HEK293T (cell line): Measurements from ENCODE around the gene UBAP2L.
"Not testable (repeated sequence)": the region's sequence is repeated elsewhere in the genome, so short reads cannot be mapped to it uniquely, and the experiment has no call there.

Experiments used
- CTCF ChIA-PET: fragments of 350-600 bp; formaldehyde crosslinking; extraction: SDS; loops from one replicate; lab custom pipeline; 2021; ENCODE audit warnings: antibody characterized with exemption, inconsistent platforms; lab: Yijun Ruan, JAX
- POLR2A ChIA-PET: fragments of 350-600 bp; formaldehyde crosslinking; extraction: SDS; loops from one replicate; lab custom pipeline; 2020; ENCODE audit warnings: antibody characterized with exemption, inconsistent platforms; lab: Yijun Ruan, JAX
- DNase-seq: peaks from one replicate; pipeline ENCODE4 v3.0.0; 2012; ENCODE audit warnings: mixed read lengths; ENCODE audit errors: extremely low spot score
- ARNT ChIP-seq: fragments of 450-650 bp; IDR thresholded peaks from 2 replicates; pipeline ENCODE4 v1.6.1; 2017; ENCODE audit warnings: mild to moderate bottlenecking
- BHLHE40 ChIP-seq: fragments of 450-650 bp; IDR thresholded peaks from 2 replicates; pipeline ENCODE4 v1.6.1; 2016; ENCODE audit warnings: mild to moderate bottlenecking, moderate library complexity, borderline replicate concordance
- CTBP1 ChIP-seq: fragments of 450-650 bp; IDR thresholded peaks from 2 replicates; pipeline ENCODE4 v1.6.1; 2016; ENCODE audit warnings: borderline replicate concordance
- ELF4 ChIP-seq: fragments of 450-650 bp; IDR thresholded peaks from 2 replicates; pipeline ENCODE4 v1.6.1; 2017; ENCODE audit warnings: antibody characterized with exemption
- FOXA1 ChIP-seq: fragments of 450-650 bp; IDR thresholded peaks from 2 replicates; pipeline ENCODE4 v1.6.1; 2016; ENCODE audit warnings: mild to moderate bottlenecking
- FOXK2 ChIP-seq: fragments of 450-650 bp; IDR thresholded peaks from 2 replicates; pipeline ENCODE4 v1.6.1; 2016; ENCODE audit warnings: mild to moderate bottlenecking
- FOXM1 ChIP-seq: fragments of 450-650 bp; IDR thresholded peaks from 2 replicates; pipeline ENCODE4 v1.6.1; 2017; ENCODE audit warnings: mild to moderate bottlenecking, borderline replicate concordance
- HDGF ChIP-seq: fragments of 450-650 bp; IDR thresholded peaks from 2 replicates; pipeline ENCODE4 v1.6.1; 2017; ENCODE audit warnings: antibody characterized with exemption, borderline replicate concordance
- L3MBTL2 ChIP-seq: fragments of 450-650 bp; conservative IDR thresholded peaks from 2 replicates; pipeline ENCODE4 v1.6.1; 2016; ENCODE audit warnings: mild to moderate bottlenecking
- LEF1 ChIP-seq: fragments of 450-650 bp; IDR thresholded peaks from 2 replicates; pipeline ENCODE4 v1.6.1; 2017; ENCODE audit warnings: mild to moderate bottlenecking, borderline replicate concordance
- NFRKB ChIP-seq: fragments of 450-650 bp; IDR thresholded peaks from 2 replicates; pipeline ENCODE4 v1.6.1; 2016; ENCODE audit warnings: mild to moderate bottlenecking, moderate library complexity
- PKNOX1 ChIP-seq: fragments of 450-650 bp; IDR thresholded peaks from 2 replicates; pipeline ENCODE4 v1.6.1; 2016
- SP1 ChIP-seq: fragments of 450-650 bp; IDR thresholded peaks from 2 replicates; pipeline ENCODE4 v1.6.1; 2017
- SUZ12 ChIP-seq: fragments of 450-650 bp; IDR thresholded peaks from 2 replicates; pipeline ENCODE4 v1.6.1; 2016; ENCODE audit warnings: mild to moderate bottlenecking
- TARDBP ChIP-seq: fragments of 450-650 bp; IDR thresholded peaks from 2 replicates; pipeline ENCODE4 v1.6.1; 2016
- ZNF384 ChIP-seq: fragments of 450-650 bp; IDR thresholded peaks from 2 replicates; pipeline ENCODE4 v1.6.1; 2016

Gene UBAP2L

GRCh38 chr1:154288661-154289060 lies 67.9 kb downstream of the UBAP2L start:
- TF ChIP-seq L3MBTL2: no peak
- TF ChIP-seq HDGF: no peak
- TF ChIP-seq PKNOX1: no peak
- no peak for TF ChIP-seq SUZ12
- TF ChIP-seq CTBP1: no peak
- TF ChIP-seq ELF4: no peak
- no peak for TF ChIP-seq FOXM1
- no peak for TF ChIP-seq FOXA1
- no peak for TF ChIP-seq ARNT
- TF ChIP-seq ZNF384: no peak
- no peak for TF ChIP-seq NFRKB
- TF ChIP-seq SP1: no peak
- TF ChIP-seq TARDBP: no peak
- no peak for TF ChIP-seq FOXK2
- no peak for TF ChIP-seq LEF1
- TF ChIP-seq BHLHE40: no peak

GRCh38 chr1:154290921-154291320 lies 70.2 kb downstream of the UBAP2L start:
- POLR2A ChIA-PET: no interaction called here
- TF ChIP-seq ARNT: no peak
- TF ChIP-seq FOXA1: no peak
- no peak for TF ChIP-seq FOXK2
- TF ChIP-seq TARDBP: no peak
- TF ChIP-seq SUZ12: no peak
- no peak for TF ChIP-seq SP1
- CTCF ChIA-PET: no interaction called here
- DNase-seq: no peak

More at GRCh38 chr1:154288661-154289060, 67.9 kb downstream of the UBAP2L start:
- no peak for DNase-seq
- CTCF ChIA-PET: interaction anchor here (0.7 to 1.6 kb wide), 2 partner anchors 38 to 46 kb away, joined by 3 read pairs; no protein-coding TSS in a partner anchor
- POLR2A ChIA-PET: no interaction called here

GRCh38 chr1:154295408-154296235 lies 74.9 kb downstream of the UBAP2L start:
- no peak for DNase-seq
- CTCF ChIA-PET: interaction anchor here (1.4 kb wide), 1 partner anchor 39 kb away, joined by 5 read pairs; no protein-coding TSS in a partner anchor
- POLR2A ChIA-PET: no interaction called here
- TF ChIP-seq FOXM1 (no peak), NFRKB (no peak), ARNT (no peak), SP1 (no peak), HDGF (no peak), FOXA1 (no peak), PKNOX1 (no peak), SUZ12 (no peak), ZNF384 (no peak), L3MBTL2 (no peak), FOXK2 (no peak), TARDBP (no peak), BHLHE40 (no peak), LEF1 (no peak), CTBP1 (no peak), ELF4 (no peak)

- ChIA-PET CTCF (no interaction called here), POLR2A (no interaction called here)
- TF ChIP-seq FOXK2 (no peak), NFRKB (no peak), ELF4 (no peak), FOXA1 (no peak), BHLHE40 (no peak), LEF1 (no peak), ARNT (no peak)
- DNase-seq: no peak
Measured at GRCh38 chr1:154301582-154301981, 80.8 kb downstream of the UBAP2L start.

GRCh38 chr1:154304664-154305337 lies 84.0 kb downstream of the UBAP2L start:
- no peak for DNase-seq
- ChIA-PET POLR2A (no interaction called here), CTCF (no interaction called here)
- TF ChIP-seq SP1: no peak
- TF ChIP-seq CTBP1: no peak
- TF ChIP-seq LEF1: no peak
- no peak for TF ChIP-seq BHLHE40
- TF ChIP-seq SUZ12: no peak
- TF ChIP-seq L3MBTL2: no peak
- no peak for TF ChIP-seq ELF4
- no peak for TF ChIP-seq TARDBP
- no peak for TF ChIP-seq PKNOX1
- no peak for TF ChIP-seq NFRKB
- TF ChIP-seq ARNT: no peak
- TF ChIP-seq FOXK2: no peak
- no peak for TF ChIP-seq FOXA1
- TF ChIP-seq FOXM1: no peak
- no peak for TF ChIP-seq ZNF384

GRCh38 chr1:154306151-154306550 lies 85.4 kb downstream of the UBAP2L start:
- CTCF ChIA-PET: interaction anchor here (0.7 to 1.0 kb wide), 2 partner anchors 21 to 29 kb away, joined by 3 to 4 read pairs; no protein-coding TSS in a partner anchor
- TF ChIP-seq FOXM1 (no peak), BHLHE40 (no peak), HDGF (no peak), CTBP1 (no peak)
- DNase-seq: no peak
- POLR2A ChIA-PET: no interaction called here

- DNase-seq, POLR2A ChIA-PET, CTCF ChIA-PET: not testable (repeated sequence)
Measured at GRCh38 chr1:154307670-154308270, 87.0 kb downstream of the UBAP2L start.

GRCh38 chr1:154309136-154309535 lies 88.4 kb downstream of the UBAP2L start:
- DNase-seq, POLR2A ChIA-PET, CTCF ChIA-PET: not testable (repeated sequence)

GRCh38 chr1:154312229-154313065 lies 91.7 kb downstream of the UBAP2L start:
- POLR2A ChIA-PET, CTCF ChIA-PET, DNase-seq: not testable (repeated sequence)
